GM12872 (cell line): Measurements from ENCODE around the gene ANXA7.

Source experiments
- TF ChIP-seq, protein P1 (sequence below): IDR thresholded peaks from 3 replicates; pipeline ENCODE4 v1.5.1; 2011; ENCODE audit warnings: low read depth, mild to moderate bottlenecking, low read length, moderate library complexity; ENCODE audit not compliant: insufficient read depth

ANXA7 gene

DNA sequence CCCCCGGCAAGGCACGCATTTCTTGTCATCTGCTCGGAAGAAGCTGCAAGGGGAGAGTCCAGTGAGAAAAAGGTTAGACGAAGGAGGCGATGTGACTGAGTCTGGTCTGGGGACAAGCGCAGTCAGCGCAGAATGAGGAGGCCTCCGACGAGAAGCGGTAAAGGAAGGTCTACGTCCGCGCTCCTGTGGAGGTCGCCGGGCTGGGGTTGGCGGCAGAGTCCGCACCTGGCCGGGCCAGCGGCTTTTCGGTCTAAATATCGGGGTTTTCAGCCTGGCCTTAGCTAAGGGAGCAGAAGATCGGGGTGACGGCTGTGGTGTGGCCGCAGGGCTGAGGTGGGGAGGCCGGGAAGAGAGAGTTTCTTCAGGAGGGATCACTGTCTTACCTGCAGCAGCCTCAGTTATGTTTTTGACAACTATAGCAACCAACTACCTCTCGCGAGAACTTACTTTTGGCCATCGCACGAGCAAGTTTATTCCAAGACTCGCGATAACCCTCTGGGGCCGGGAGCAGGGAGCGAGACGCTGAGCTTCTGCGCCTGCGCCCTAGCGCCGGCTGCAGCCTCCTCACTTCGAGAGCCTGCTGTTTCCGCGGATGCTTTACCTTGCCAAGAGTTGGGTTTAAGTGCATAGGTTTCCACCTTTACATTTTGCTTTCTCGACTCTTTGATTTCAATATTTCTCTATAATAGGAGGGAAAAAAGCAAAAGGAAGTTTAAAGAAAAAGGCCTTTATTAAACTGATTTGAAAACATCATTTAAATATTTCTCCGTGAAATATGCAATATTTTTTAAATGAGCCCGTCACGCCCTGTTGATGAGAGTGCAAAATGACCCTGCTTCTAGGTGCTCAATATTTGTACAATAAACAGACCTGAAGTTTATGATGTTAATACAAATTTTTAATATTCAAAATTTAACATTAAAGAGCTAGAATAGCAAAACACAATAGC is 55.3 kb downstream of the ANXA7 start, which contains the start of gene CFAP70:
Gene CFAP70 (minus strand): TSS at position 534 of the 949 bp plus-strand sequence. CDS start 4,068 bp downstream, outside the sequence.
- TF ChIP-seq, protein P1, sequence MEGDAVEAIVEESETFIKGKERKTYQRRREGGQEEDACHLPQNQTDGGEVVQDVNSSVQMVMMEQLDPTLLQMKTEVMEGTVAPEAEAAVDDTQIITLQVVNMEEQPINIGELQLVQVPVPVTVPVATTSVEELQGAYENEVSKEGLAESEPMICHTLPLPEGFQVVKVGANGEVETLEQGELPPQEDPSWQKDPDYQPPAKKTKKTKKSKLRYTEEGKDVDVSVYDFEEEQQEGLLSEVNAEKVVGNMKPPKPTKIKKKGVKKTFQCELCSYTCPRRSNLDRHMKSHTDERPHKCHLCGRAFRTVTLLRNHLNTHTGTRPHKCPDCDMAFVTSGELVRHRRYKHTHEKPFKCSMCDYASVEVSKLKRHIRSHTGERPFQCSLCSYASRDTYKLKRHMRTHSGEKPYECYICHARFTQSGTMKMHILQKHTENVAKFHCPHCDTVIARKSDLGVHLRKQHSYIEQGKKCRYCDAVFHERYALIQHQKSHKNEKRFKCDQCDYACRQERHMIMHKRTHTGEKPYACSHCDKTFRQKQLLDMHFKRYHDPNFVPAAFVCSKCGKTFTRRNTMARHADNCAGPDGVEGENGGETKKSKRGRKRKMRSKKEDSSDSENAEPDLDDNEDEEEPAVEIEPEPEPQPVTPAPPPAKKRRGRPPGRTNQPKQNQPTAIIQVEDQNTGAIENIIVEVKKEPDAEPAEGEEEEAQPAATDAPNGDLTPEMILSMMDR = no peak

DNA sequence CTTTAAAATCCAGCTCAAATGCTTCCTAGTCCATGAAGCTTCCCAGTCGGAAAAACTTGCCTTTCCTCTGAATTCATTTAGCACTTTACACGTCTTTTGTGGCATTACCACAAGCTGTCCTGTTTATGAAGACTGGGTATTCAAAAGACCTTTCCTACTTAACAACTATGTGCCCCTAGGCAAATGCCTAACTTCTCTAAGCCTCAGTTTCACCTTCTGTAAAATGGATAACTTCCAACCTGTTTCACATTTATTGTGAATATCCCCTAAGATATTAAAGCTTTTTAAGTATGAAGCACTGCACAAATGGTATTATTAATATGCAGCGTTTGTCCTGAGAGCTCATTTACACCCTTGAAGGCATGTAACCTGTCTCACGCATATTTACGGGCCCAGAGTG is 56.0 kb downstream of the ANXA7 start:
- TF ChIP-seq, protein P1 = no peak

DNA sequence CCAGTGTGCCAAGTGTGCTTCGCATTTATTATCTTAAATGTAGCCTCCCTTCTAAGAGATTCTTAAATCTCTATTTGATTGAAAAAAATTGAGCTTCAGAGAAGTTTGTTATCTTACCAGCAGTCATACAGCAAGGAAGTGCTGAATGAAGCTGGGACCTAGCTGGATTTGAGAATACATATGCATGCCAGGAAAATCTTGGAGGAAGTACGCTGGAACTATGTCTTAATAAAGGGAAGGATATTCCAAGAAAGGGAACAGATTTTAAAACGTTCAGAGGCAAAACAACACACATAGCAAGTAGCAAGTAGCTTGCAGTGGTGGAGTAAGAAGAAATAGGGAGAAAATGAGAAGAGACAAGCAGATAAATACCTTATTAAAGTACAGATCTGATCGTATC is 56.7 kb downstream of the ANXA7 start:
- TF ChIP-seq, protein P1 = no peak

DNA sequence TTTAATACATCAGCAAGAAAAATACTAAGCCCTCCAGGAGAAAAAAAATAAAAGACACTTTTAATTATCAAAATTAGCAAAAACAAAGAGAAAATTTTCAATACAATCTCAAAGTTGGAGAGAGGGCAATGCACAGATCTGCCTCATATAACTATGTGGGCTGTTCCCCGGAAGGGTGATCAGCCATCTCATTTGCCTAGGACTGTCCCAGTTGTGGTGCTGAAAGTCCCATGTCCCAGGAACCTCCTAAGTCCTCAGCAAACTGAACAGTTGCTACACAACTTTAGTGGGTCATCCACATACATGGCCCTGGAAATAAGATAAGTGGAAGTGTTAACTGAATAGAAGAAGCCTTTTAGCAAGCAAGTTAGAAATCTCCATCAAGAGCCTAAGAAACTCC is 69.6 kb downstream of the ANXA7 start:
- TF ChIP-seq, protein P1 = no peak

DNA sequence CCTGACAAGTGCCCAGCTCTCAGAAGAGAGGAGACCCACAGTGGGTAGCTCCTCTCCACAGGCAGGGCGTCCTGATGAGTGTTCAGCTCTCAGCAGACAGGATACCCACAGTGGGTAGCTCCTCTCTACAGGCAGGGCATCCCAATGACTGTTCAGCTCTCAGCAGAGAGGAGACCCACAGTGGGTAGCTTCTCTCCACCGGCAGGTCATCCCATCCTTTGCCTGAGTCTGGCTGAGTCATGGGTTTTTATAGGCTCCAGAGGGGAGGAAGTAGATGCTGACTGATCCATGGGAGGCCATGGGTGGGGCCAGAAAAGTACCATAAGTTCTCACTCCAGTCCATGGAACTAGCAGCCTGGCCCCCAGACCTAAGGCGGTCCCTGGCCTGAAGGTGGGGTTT is 73.7 kb downstream of the ANXA7 start:
- TF ChIP-seq, protein P1 = no peak

DNA sequence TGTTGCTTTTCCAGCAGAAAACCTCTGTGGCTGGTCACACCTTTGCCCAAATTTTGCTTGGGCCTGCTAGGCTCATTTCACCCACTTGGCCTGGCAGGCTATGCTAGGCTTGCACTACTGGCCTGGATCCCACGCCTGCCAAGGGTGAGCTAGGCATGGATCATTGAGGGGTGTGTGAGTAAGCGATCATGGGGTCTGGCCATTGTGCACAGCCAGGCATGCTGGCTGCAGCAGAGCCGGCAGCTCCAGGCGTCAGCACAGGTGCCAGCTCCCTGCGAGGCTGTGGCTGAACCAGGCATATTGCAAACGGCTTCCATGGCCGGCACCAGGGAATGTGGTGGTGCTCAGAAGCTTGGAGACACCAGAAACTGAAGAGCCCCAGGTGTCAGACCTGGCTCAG is 74.4 kb downstream of the ANXA7 start:
- TF ChIP-seq, protein P1 = no peak

DNA sequence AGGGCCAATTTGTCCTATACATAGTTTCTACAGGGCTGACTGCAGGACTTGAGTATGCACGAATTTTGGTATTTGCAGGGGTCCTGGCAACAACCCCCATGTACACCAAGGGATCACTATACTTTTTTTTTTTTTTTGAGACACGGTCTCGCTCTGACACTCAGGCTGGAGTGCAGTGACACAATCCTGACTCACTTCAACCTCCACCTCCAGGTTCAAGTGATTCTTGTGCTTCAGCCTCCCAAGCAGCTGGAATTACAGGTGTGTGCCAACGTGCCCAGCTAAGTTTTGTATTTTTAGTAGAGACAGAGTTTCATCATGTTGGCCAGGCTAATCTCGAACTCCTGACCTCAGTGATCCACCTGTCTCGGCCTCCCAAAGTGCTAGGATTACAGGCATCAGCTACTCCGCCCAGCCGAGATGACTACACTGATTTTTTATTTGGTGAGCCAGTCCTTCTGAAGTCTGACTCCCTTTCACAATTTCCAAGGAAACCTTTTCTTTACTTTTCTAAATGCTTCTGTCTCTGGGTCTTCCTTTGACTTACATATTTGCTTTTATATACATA is 75.0 kb downstream of the ANXA7 start:
- TF ChIP-seq, protein P1 = no peak
